H9 (cell line): ENCODE results near the gene TMEM125. TPM values are rescaled to one million over a fixed set of nuclear protein-coding genes. Genes with fewer than 3 reads are reported as not detected.

Source experiments
- DNase-seq: peaks from one replicate; pipeline ENCODE4 v3.0.0-alpha.2; 2017
- H2AFZ ChIP-seq: one replicate; pipeline ENCODE4 v1.6.1; 2013; ENCODE audit warnings: mild to moderate bottlenecking, low read length, control low read depth, moderate library complexity
- H2AK5ac ChIP-seq: 2 replicates; pipeline ENCODE4 v1.6.1; 2013; ENCODE audit warnings: low read length, control low read depth, mixed read lengths; ENCODE audit not compliant: insufficient read length
- H2BK120ac ChIP-seq: one replicate; pipeline ENCODE4 v1.6.1; 2013; ENCODE audit warnings: low read depth, mild to moderate bottlenecking, low read length, control low read depth, inconsistent platforms; ENCODE audit not compliant: poor library complexity, severe bottlenecking
- H2BK12ac ChIP-seq: 2 replicates; pipeline ENCODE4 v1.6.1; 2013; ENCODE audit warnings: low read length, control low read depth, mixed read lengths, low read depth; ENCODE audit not compliant: insufficient read length
- H2BK15ac ChIP-seq: 2 replicates; pipeline ENCODE4 v1.6.1; 2013; ENCODE audit warnings: low read depth, low read length, control low read depth
- H2BK20ac ChIP-seq: one replicate; pipeline ENCODE4 v1.6.1; 2013; ENCODE audit warnings: low read depth, mild to moderate bottlenecking, low read length, control low read depth, inconsistent platforms; ENCODE audit not compliant: poor library complexity, severe bottlenecking
- H2BK5ac ChIP-seq: 2 replicates; pipeline ENCODE4 v1.6.1; 2013; ENCODE audit warnings: low read length, control low read depth, mixed read lengths; ENCODE audit not compliant: insufficient read length
- H3K14ac ChIP-seq: 2 replicates; pipeline ENCODE4 v1.6.1; 2013; ENCODE audit warnings: low read length, control low read depth; ENCODE audit not compliant: insufficient read depth
- H3K18ac ChIP-seq: 2 replicates; pipeline ENCODE4 v1.6.1; 2013; ENCODE audit warnings: low read depth, mild to moderate bottlenecking, mixed read lengths, low read length, control low read depth; ENCODE audit not compliant: insufficient read length
- H3K23ac ChIP-seq: 2 replicates; pipeline ENCODE4 v1.6.1; 2013; ENCODE audit warnings: low read length, control low read depth, mixed read lengths, low read depth; ENCODE audit not compliant: insufficient read length
- H3K23me2 ChIP-seq: 2 replicates; pipeline ENCODE4 v1.6.1; 2013; ENCODE audit warnings: low read depth, mild to moderate bottlenecking, mixed read lengths, low read length, control low read depth; ENCODE audit not compliant: insufficient read length, poor library complexity, severe bottlenecking
- H3K27ac ChIP-seq: 2 replicates; pipeline ENCODE4 v1.5.1; 2013; ENCODE audit warnings: low read length, control low read depth, mixed read lengths, low read depth; ENCODE audit not compliant: insufficient read length
- H3K27me3 ChIP-seq: 2 replicates; pipeline ENCODE4 v1.6.1; 2013; ENCODE audit warnings: low read length, control low read depth, inconsistent platforms; ENCODE audit not compliant: insufficient read depth
- H3K4ac ChIP-seq: 2 replicates; pipeline ENCODE4 v1.6.1; 2013; ENCODE audit warnings: low read depth, mild to moderate bottlenecking, control low read depth, inconsistent platforms, low read length, moderate library complexity
- H3K4me1 ChIP-seq: 2 replicates; pipeline ENCODE4 v1.6.1; 2013; ENCODE audit warnings: low read length, control low read depth, inconsistent platforms; ENCODE audit not compliant: insufficient read depth
- H3K4me2 ChIP-seq: 2 replicates; pipeline ENCODE4 v1.6.1; 2013; ENCODE audit warnings: low read length, control low read depth, mixed read lengths; ENCODE audit not compliant: insufficient read length, insufficient read depth
- H3K56ac ChIP-seq: 2 replicates; pipeline ENCODE4 v1.6.1; 2013; ENCODE audit warnings: low read depth, mild to moderate bottlenecking, mixed read lengths, low read length, control low read depth; ENCODE audit not compliant: insufficient read length
- H3K79me1 ChIP-seq: 2 replicates; pipeline ENCODE4 v1.6.1; 2013; ENCODE audit warnings: low read depth, mild to moderate bottlenecking, moderate library complexity, low read length, control low read depth, inconsistent platforms; ENCODE audit not compliant: insufficient read depth, poor library complexity, severe bottlenecking
- H3K79me2 ChIP-seq: 2 replicates; pipeline ENCODE4 v1.6.1; 2013; ENCODE audit warnings: low read length, control low read depth, inconsistent platforms; ENCODE audit not compliant: insufficient read depth
- H3K9ac ChIP-seq: 2 replicates; pipeline ENCODE4 v1.6.1; 2013; ENCODE audit warnings: low read length, control low read depth, mixed read lengths; ENCODE audit not compliant: insufficient read length; ENCODE audit errors: extremely low read depth
- H3K9me3 ChIP-seq: one replicate; pipeline ENCODE4 v1.6.1; 2013; ENCODE audit warnings: low read depth, low read length, inconsistent platforms; ENCODE audit not compliant: control insufficient read depth
- H3T11ph ChIP-seq: one replicate; pipeline ENCODE4 v1.6.1; 2013; ENCODE audit warnings: mild to moderate bottlenecking, low read length, control low read depth, inconsistent platforms
- H4K20me1 ChIP-seq: one replicate; pipeline ENCODE4 v1.6.1; 2013; ENCODE audit not compliant: control insufficient read depth, insufficient read length, insufficient read depth
- H4K5ac ChIP-seq: 2 replicates; pipeline ENCODE4 v1.6.1; 2013; ENCODE audit warnings: low read depth, mild to moderate bottlenecking, mixed read lengths, low read length, control low read depth; ENCODE audit not compliant: insufficient read length
- H4K8ac ChIP-seq: replicated peaks from 2 replicates; pipeline ENCODE4 v1.6.1; 2013; ENCODE audit warnings: low read length, control low read depth, mixed read lengths, low read depth; ENCODE audit not compliant: insufficient read length
- H4K91ac ChIP-seq: 2 replicates; pipeline ENCODE4 v1.6.1; 2013; ENCODE audit warnings: low read depth, mild to moderate bottlenecking, moderate library complexity, mixed read lengths, low read length, control low read depth; ENCODE audit not compliant: insufficient read length
- H3K27ac Mint-ChIP-seq, 3 experiments: 2 replicates in 2 of 3; 3 replicates in 1 of 3; pipeline ENCODE4 v1.8.0; 2020 to 2021; ENCODE audit warnings: mixed read lengths in 3 of 3, mild to moderate bottlenecking in 1 of 3, moderate library complexity in 1 of 3
- H3K27me3 Mint-ChIP-seq: 2 replicates; pipeline ENCODE4 v1.8.0; 2021; ENCODE audit warnings: low read depth, mild to moderate bottlenecking, moderate library complexity, mixed read lengths
- H3K36me3 Mint-ChIP-seq, 3 experiments: 2 replicates in 2 of 3; 3 replicates in 1 of 3; pipeline ENCODE4 v1.8.0; 2020 to 2021; ENCODE audit warnings: low read depth in 3 of 3, mixed read lengths in 3 of 3; ENCODE audit not compliant: insufficient read depth in 1 of 3
- H3K4me1 Mint-ChIP-seq, 2 experiments: 2 replicates each; pipeline ENCODE4 v1.8.0; 2020; ENCODE audit warnings: mixed read lengths in 2 of 2
- H3K4me3 Mint-ChIP-seq, 2 experiments: 2 replicates in 1 of 2; 3 replicates in 1 of 2; pipeline ENCODE4 v1.8.0; 2020 to 2021; ENCODE audit warnings: mild to moderate bottlenecking in 2 of 2, mixed read lengths in 2 of 2, moderate library complexity in 1 of 2
- H3K9me3 Mint-ChIP-seq, 2 experiments: 2 replicates in 1 of 2; 3 replicates in 1 of 2; pipeline ENCODE4 v1.8.0; 2020; ENCODE audit warnings: mild to moderate bottlenecking in 2 of 2, mixed read lengths in 2 of 2, moderate library complexity in 1 of 2
- WGBS: extraction: QIAGEN DNeasy Blood & Tissue Kit; methylation state at CpG from one replicate; pipeline ENCODE4 v1.1.7; 2013; ENCODE audit warnings: missing lambda C conversion rate, low lambda C conversion rate, mixed read lengths; ENCODE audit not compliant: insufficient read length; ENCODE audit errors: extremely low coverage; 5-methylcytosine and 5-hydroxymethylcytosine counted together
- total RNA-seq: library from RNA; stranded (reverse); gene quantifications from 2 replicates; pipeline ENCODE4 v1.2.1, GENCODE V29; 2021
- TF ChIP-seq, protein P1 (sequence below): fragments of 200-600 bp; sonication (generic); conservative IDR thresholded peaks from 3 replicates; pipeline ENCODE4 v1.8.0; 2021; ENCODE audit warnings: antibody characterized with exemption, mild to moderate bottlenecking

Gene TMEM125
- total RNA-seq, 1 experiment from 2014 or later: 19.6 TPM

DNA sequence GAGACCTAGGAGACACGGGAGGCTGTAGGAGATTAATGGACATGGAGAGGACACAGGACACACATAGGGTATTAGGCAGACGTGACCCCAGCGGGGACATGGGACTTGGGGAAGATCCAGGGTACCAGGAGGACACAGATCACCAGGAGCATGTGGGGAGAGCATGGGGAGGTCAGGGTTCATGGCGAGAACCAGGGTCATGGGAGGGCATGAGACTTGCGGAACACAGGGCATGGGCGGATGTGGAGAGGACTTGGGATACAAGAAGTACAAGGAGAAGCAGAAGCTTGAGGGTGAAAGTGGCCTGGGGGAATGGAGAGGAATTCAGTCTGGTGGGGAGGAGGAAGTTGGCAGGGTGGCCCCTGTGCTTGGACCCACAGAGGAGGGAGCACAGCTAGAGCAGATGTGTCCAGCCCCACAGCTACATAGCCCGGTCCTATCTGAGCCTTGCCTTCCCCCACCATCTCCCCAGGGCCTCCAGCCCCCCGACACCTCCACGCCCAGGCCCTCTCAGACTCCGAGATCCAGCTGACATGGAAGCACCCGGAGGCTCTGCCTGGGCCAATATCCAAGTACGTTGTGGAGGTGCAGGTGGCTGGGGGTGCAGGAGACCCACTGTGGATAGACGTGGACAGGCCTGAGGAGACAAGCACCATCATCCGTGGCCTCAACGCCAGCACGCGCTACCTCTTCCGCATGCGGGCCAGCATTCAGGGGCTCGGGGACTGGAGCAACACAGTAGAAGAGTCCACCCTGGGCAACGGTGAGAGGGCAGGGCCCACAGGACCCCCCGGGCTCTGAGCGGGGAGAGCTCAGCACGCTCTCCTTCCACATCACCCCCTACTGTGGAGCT lies 43.1 kb downstream of the TMEM125 start:
- H3K9me3 Mint-ChIP-seq: no peaks in the 10 kb centered on the region
- WGBS: no CpG with 5 or more reads among the region's 24 CpGs
- no peaks in the 10 kb centered on the region for H3K23me2 ChIP-seq
- no peak overlapping the region for H3K9ac ChIP-seq
- H3K27me3 ChIP-seq: no peaks in the 10 kb centered on the region
- H2BK12ac ChIP-seq: no peak overlapping the region
- peak overlapping the region in 1 of 3 experiments; percentile 14; a peak in 1 of 7 replicates for H3K27ac Mint-ChIP-seq
- no peak overlapping the region for H3K27ac ChIP-seq
- H2BK5ac ChIP-seq: no peak overlapping the region
- H4K20me1 ChIP-seq: no peaks in the 10 kb centered on the region
- no peak overlapping the region for H3K18ac ChIP-seq
- H3K27me3 Mint-ChIP-seq: peaks cover 7% of the 10 kb centered on the region
- no peak for DNase-seq
- H3K4me3 Mint-ChIP-seq: no peak overlapping the region
- no peak overlapping the region for H3K56ac ChIP-seq
- no peak overlapping the region for H4K5ac ChIP-seq
- no peak overlapping the region for H4K8ac ChIP-seq
- TF ChIP-seq, protein P1, sequence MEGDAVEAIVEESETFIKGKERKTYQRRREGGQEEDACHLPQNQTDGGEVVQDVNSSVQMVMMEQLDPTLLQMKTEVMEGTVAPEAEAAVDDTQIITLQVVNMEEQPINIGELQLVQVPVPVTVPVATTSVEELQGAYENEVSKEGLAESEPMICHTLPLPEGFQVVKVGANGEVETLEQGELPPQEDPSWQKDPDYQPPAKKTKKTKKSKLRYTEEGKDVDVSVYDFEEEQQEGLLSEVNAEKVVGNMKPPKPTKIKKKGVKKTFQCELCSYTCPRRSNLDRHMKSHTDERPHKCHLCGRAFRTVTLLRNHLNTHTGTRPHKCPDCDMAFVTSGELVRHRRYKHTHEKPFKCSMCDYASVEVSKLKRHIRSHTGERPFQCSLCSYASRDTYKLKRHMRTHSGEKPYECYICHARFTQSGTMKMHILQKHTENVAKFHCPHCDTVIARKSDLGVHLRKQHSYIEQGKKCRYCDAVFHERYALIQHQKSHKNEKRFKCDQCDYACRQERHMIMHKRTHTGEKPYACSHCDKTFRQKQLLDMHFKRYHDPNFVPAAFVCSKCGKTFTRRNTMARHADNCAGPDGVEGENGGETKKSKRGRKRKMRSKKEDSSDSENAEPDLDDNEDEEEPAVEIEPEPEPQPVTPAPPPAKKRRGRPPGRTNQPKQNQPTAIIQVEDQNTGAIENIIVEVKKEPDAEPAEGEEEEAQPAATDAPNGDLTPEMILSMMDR: no peak
- no peaks in the 10 kb centered on the region for H3K36me3 Mint-ChIP-seq
- H3K14ac ChIP-seq: no peak overlapping the region; the same call in 1 of the 2 replicates
- no peak overlapping the region for H3T11ph ChIP-seq
- H2BK120ac ChIP-seq: no peak overlapping the region
- H3K4me1 ChIP-seq: no peaks in the 10 kb centered on the region
- H2BK20ac ChIP-seq: no peak overlapping the region
- no peak overlapping the region for H3K4me2 ChIP-seq
- H3K4ac ChIP-seq: no peak overlapping the region
- no peaks in the 10 kb centered on the region for H3K79me1 ChIP-seq
- peaks cover 4 to 7% of the 10 kb centered on the region in 2 experiments for H3K4me1 Mint-ChIP-seq
- no peak overlapping the region for H2AK5ac ChIP-seq
- no peaks in the 10 kb centered on the region for H3K79me2 ChIP-seq
- no peak overlapping the region for H2AFZ ChIP-seq
- no peak overlapping the region for H3K23ac ChIP-seq
- H2BK15ac ChIP-seq: no peak overlapping the region
- H3K9me3 ChIP-seq: no peaks in the 10 kb centered on the region
- no peak overlapping the region for H4K91ac ChIP-seq
